Right kidney (tissue), 1 donor: Measurements from ENCODE around the gene URM1.

Experiments used
- DNase-seq: peaks from one replicate; pipeline ENCODE4 v3.0.0-alpha.2; 2016

The URM1 gene

GRCh38 chr9:128344931-128345605 lies 26.1 kb upstream of the URM1 start:
- no peak for DNase-seq

GRCh38 chr9:128349125-128349524 lies 22.0 kb upstream of the URM1 start:
- no peak for DNase-seq

GRCh38 chr9:128349772-128350171 lies 21.4 kb upstream of the URM1 start:
- no peak for DNase-seq

GRCh38 chr9:128355451-128355850 lies 15.7 kb upstream of the URM1 start:
- no peak for DNase-seq

GRCh38 chr9:128358090-128358489 lies 13.1 kb upstream of the URM1 start:
- DNase-seq = no peak

- no peak for DNase-seq
Measured at GRCh38 chr9:128358861-128359260, 12.3 kb upstream of the URM1 start.

- no peak for DNase-seq
Measured at GRCh38 chr9:128360826-128361225, 10.3 kb upstream of the URM1 start.

GRCh38 chr9:128361296-128361985 lies 9.7 kb upstream of the URM1 start:
- DNase-seq = no peak

- DNase-seq = peak; percentile 88
Measured at GRCh38 chr9:128361986-128362646, 9.1 kb upstream of the URM1 start.

- no peak for DNase-seq
Measured at GRCh38 chr9:128362774-128363173, 8.4 kb upstream of the URM1 start.

- DNase-seq = no peak
Measured at GRCh38 chr9:128365525-128365924, 5.6 kb upstream of the URM1 start.

GRCh38 chr9:128369024-128369706 lies 2.0 kb upstream of the URM1 start:
- no peak for DNase-seq

GRCh38 chr9:128370367-128370751 lies 815 bp upstream of the URM1 start:
- DNase-seq = no peak

- DNase-seq = no peak
Measured at GRCh38 chr9:128371630-128372117, 500 bp downstream of the URM1 start.

- DNase-seq = no peak
Measured at GRCh38 chr9:128372188-128372641, 1.0 kb downstream of the URM1 start.

GRCh38 chr9:128372784-128373183 lies 1.6 kb downstream of the URM1 start:
- no peak for DNase-seq

- DNase-seq = no peak
Measured at GRCh38 chr9:128374221-128374675, 3.1 kb downstream of the URM1 start.

- DNase-seq = no peak
Measured at GRCh38 chr9:128375865-128376264, 4.7 kb downstream of the URM1 start.

GRCh38 chr9:128382261-128382660 lies 11.1 kb downstream of the URM1 start:
- DNase-seq = no peak

GRCh38 chr9:128383007-128383753 lies 12.0 kb downstream of the URM1 start:
- no peak for DNase-seq

- DNase-seq = no peak
Measured at GRCh38 chr9:128383791-128384190, 12.6 kb downstream of the URM1 start.
